SU-DHL-6 (cell line): ENCODE results near the gene INHBA.

Experiments
- EZH2phosphoT487 ChIP-seq: fragments of 200-600 bp; sonication (generic), shearing (Covaris generic); conservative IDR thresholded peaks from 2 replicates; pipeline ENCODE4 v1.6.1; 2018; ENCODE audit warnings: mild to moderate bottlenecking, antibody characterized with exemption, low read length, moderate library complexity, mixed read lengths
- TF ChIP-seq, protein P1 (sequence below): fragments of 200-600 bp; sonication (generic); IDR thresholded peaks from one replicate; pipeline ENCODE4 v1.5.1; 2017; ENCODE audit warnings: antibody characterized with exemption, mild to moderate bottlenecking, low read length, moderate library complexity; ENCODE audit not compliant: insufficient read depth, poor library complexity, severe bottlenecking

DNA sequence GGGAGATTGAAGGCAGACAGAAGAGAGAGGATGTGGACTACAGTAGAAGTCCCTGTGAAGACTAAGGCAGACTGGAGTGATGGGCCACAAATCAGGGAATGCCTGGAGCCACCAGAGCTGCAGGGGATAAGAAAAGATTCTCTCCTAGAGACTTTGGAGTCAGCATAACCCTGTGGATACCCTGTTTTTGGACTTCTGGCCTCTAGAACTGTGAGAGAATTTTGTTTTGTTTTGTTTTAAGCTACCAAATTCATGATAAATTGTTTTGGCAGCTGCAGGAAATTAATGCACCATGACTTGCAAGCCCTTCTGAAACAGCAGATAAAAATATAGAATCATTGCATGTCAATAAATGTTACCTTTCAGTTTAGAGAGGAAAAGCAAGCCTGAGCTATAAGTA is 41.3 kb downstream of the INHBA start:
- no peak for TF ChIP-seq EZH2phosphoT487
- TF ChIP-seq, protein P1, sequence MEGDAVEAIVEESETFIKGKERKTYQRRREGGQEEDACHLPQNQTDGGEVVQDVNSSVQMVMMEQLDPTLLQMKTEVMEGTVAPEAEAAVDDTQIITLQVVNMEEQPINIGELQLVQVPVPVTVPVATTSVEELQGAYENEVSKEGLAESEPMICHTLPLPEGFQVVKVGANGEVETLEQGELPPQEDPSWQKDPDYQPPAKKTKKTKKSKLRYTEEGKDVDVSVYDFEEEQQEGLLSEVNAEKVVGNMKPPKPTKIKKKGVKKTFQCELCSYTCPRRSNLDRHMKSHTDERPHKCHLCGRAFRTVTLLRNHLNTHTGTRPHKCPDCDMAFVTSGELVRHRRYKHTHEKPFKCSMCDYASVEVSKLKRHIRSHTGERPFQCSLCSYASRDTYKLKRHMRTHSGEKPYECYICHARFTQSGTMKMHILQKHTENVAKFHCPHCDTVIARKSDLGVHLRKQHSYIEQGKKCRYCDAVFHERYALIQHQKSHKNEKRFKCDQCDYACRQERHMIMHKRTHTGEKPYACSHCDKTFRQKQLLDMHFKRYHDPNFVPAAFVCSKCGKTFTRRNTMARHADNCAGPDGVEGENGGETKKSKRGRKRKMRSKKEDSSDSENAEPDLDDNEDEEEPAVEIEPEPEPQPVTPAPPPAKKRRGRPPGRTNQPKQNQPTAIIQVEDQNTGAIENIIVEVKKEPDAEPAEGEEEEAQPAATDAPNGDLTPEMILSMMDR: no peak
